ENCODE results near the gene ARSB. TPM values are rescaled to one million over a fixed set of nuclear protein-coding genes. Genes with fewer than 3 reads are reported as not detected.

The ARSB gene
- total and polyA plus RNA-seq, 9 of the 15 experiments (the other 6 are each of a cell fraction or from before 2014, with no cell fraction given): 0.52 to 4.6 (median 2.4) TPM

- TF ChIP-seq MITF (IDR thresholded peaks at IDR 0.05) (no peak), SMAD4 (CRISPR knock-in tag; conservative IDR thresholded peaks at IDR 0.05) (peak; percentile 33; the same call in 1 of the 2 replicates), PYGO2 (tag; IDR thresholded peaks at IDR 0.05) (0 out of 2 replicates have a peak, but pooled peaks have one; percentile 27), REST (IDR thresholded peaks at IDR 0.05; ENCODE audit: borderline replicate concordance) (no peak), REST (CRISPR knock-in tag; IDR thresholded peaks at IDR 0.05; ENCODE audit: low read depth) (no peak), ETV1 (tag; conservative IDR thresholded peaks at IDR 0.05; ENCODE audit: low read depth) (no peak), SMARCE1 (IDR thresholded peaks at IDR 0.05) (peak; percentile 39; the same call in 1 of the 2 replicates), TEAD4 (IDR thresholded peaks at IDR 0.05; ENCODE audit: low read length) (peak; percentile 44; the same call in 1 of the 2 replicates), TEAD4 (CRISPR knock-in tag; IDR thresholded peaks at IDR 0.05; ENCODE audit: borderline replicate concordance) (no peak), RBM14 (IDR thresholded peaks at IDR 0.05; ENCODE audit: borderline replicate concordance, insufficient read depth, low read depth, low read length) (no peak), SMARCC2 (IDR thresholded peaks at IDR 0.05; ENCODE audit: low read depth) (0 out of 2 replicates have a peak, but pooled peaks have one; percentile 39), RCOR1 (IDR thresholded peaks at IDR 0.05; ENCODE audit: borderline replicate concordance in 1 of 2, low read depth in 2 of 2, low read length in 2 of 2) (0 out of 4 replicates have a peak, but pooled peaks of 1 of the 2 experiments have one; percentile 14), CXXC5 (CRISPR knock-in tag; IDR thresholded peaks at IDR 0.05) (peak; percentile 61), ZNF589 (CRISPR knock-in tag; IDR thresholded peaks at IDR 0.05; ENCODE audit: low read depth) (no peak), YBX1 (IDR thresholded peaks at IDR 0.05) (no peak)
Measured at GRCh38 chr5:78915170-78915569, 69.9 kb downstream of the ARSB start (continued).

Measured in K562 (cell line).